Ramos (cell line): ENCODE results near the gene FXYD5.

ENCODE experiments used
- in situ Hi-C: fragments of 300-500 bp; cut with MboI; formaldehyde crosslinking; loops from one replicate; pipeline ENCODE4 v1.14.3; 2022; ENCODE audit warnings: low sequenced_read_pairs; ENCODE audit not compliant: unreplicated experiment

The FXYD5 gene

GRCh38 chr19:35154525-35155406, at the start of gene FXYD5:
Gene FXYD5 (plus strand): TSS chr19:35154735. CDS start chr19:35155551, 816 bp downstream.
- in situ Hi-C loops = no loop called here

- in situ Hi-C loops = no loop called here
Observed at GRCh38 chr19:35105047-35105410, 49.5 kb upstream of the FXYD5 start.

- in situ Hi-C loops = no loop called here
Observed at GRCh38 chr19:35105411-35106290, 48.9 kb upstream of the FXYD5 start.

DNA sequence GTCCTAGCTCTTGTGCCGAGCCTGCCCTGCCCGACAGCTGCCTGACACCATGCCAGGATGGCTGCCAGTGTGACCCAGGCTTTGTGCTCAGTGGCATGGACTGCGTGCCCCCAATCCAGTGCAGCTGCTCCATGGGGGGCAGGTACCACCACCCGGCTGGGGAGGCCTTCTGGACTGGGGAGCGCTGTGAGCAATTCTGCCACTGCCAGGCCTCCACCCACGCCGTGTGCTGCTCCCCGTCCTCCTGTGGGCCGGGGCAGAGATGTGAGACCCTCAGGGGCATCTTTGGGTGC, 48.3 kb upstream of the FXYD5 start:
- in situ Hi-C loops = no loop called here

- in situ Hi-C loops = no loop called here
Observed at GRCh38 chr19:35106898-35107541, 47.5 kb upstream of the FXYD5 start.

- in situ Hi-C loops = no loop called here
Observed at GRCh38 chr19:35107545-35107944, 47.0 kb upstream of the FXYD5 start.

DNA sequence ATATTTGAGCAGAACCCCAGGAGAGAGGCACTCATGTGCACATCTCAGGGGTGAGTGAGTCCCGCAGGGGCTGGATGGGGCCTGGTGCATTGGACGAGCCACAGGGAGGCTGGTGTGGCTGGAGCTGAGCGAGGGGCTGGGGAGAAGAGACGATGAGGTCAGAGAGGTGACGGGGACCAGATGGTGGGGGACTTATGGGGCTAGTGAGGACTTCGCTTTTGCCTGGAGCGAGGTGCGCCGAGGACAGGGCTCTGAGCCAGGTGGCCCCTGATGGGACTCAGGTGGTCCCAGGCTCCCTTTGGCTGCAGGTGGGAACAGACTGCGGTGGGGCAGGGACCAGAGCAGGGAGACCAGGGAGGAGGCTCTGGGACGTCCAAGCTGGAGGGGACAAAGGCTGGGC, 45.8 kb upstream of the FXYD5 start:
- in situ Hi-C loops = no loop called here

GRCh38 chr19:35109395-35110112, 45.0 kb upstream of the FXYD5 start:
- in situ Hi-C loops = no loop called here

- in situ Hi-C loops = no loop called here
Observed at GRCh38 chr19:35110974-35111373, 43.6 kb upstream of the FXYD5 start.

GRCh38 chr19:35112995-35113688, 41.4 kb upstream of the FXYD5 start:
- in situ Hi-C loops = no loop called here

- in situ Hi-C loops = no loop called here
Observed at GRCh38 chr19:35114353-35115176, 40.0 kb upstream of the FXYD5 start.

GRCh38 chr19:35115177-35115951, 39.2 kb upstream of the FXYD5 start, which contains the start of gene FXYD3:
Gene FXYD3 (plus strand): TSS chr19:35115823. CDS start chr19:35119377, 3,554 bp downstream.
- in situ Hi-C loops = no loop called here

DNA sequence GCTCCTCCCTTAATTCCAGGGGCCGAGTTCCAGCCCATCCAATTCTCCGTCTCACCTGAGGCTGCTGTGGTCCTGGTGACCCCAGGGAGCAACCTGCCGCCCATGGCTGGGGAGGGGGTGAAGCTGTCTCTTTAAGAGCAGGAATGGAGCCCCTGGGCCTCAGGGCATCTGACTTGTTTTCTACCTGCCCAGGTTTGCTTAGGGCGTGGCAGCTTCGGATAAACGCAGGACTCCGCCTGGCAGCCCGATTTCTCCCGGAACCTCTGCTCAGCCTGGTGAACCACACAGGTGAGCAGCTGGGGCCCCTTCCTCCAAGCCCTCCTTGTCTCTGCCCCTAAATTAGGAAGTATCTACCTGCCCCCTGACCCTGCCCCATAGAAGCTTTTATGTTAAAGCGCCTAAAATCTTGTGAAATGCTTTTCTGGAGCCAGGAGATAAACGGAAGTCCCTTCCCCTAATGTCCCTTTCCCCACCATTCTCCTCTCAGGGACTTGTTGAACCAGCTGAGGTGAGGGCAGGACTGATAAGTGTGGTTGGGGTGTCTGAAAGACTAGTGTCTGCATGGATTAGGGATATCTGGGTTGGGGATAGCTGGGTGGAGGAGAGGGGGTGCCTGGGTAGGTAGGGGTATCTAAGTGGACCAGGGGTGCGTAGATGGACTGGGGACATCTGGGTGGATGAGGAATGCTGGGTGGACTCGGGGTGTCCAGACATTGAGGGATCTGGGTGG, 38.3 kb upstream of the FXYD5 start:
- in situ Hi-C loops = no loop called here

GRCh38 chr19:35117116-35117515, 37.4 kb upstream of the FXYD5 start:
- in situ Hi-C loops = no loop called here

DNA sequence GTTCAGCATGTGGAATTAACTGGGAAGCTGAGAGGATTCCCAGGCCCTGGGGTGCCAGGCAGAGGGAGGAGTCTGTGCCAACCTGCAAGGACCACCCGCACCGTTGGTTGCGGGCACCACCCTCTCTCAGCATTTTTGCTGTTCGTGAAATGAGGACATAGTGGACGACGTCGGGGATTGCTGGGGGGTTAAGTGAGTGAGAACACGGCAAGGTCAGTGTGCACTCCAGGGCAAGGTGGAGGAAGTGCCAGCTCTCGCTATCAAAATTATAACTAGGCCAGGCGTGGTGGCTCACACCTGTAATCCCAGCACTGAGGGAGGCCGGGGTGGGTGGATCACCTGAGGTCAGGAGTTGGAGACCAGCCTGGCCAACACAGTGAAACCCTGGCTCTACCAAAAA, 36.7 kb upstream of the FXYD5 start:
- in situ Hi-C loops = no loop called here

DNA sequence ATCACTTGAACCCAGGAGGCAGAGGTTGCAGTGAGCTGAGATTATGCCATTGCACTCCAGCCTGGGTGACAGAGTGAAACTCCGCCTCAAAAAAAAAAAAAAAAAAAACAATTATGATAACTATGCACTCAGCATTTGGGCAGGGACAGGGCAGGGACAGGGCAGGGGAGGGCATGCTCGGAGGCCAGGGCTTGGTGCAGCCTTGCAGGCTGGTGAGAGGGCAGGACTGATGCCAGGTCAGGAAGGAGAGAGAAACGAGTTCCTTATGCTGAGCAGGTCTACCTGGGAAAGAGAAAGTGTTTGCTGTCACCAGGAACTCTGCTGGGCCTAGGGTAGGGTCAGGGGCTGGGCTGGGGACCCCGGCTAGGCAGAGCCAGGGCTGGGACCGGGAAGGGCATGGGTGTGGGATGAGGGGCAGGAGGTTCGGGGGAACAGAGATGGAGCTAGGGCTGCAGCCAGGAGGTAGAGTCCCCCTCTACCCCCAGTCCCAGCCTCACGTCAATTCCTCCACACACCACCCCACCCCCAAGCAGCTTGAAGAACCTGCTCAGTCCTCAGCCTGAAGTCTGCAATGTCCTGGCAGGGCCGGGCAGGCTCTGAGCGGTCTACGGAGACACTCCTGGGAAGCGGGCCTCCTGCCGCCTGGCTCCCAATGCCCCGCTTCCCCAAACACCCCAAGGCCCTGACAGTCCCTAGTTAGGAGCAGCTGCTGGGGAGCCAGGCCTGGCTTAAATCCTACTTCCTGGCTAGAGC, 36.1 kb upstream of the FXYD5 start:
- in situ Hi-C loops = no loop called here

DNA sequence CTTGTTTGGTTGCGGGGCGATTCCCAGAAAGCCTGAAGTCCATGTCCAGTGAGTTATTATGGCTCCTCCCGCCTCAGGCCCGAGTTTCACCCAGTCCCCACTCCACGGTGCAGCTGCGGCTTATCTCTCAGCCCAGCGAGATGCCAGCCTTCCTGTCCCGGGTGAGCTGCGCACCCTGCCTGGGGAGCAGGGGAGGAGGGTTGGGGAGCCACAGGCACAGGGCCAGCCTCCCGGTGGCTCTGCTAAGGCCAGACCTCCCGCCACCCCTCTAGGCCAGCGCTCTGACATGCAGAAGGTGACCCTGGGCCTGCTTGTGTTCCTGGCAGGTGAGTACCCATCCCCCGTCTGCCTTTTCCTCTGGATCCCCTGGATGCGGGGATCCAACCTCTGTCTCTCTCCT, 35.4 kb upstream of the FXYD5 start:
- in situ Hi-C loops = no loop called here
